HepG2 (cell line): ENCODE results near the gene TSKU. TPM values are rescaled to one million over a fixed set of nuclear protein-coding genes. Genes with fewer than 3 reads are reported as not detected.
A peak's percentile ranks its signal among the peaks of the same experiment; 100 is the strongest.

ENCODE experiments used
- CBX1 ChIP-seq: IDR thresholded peaks from one replicate; pipeline ENCODE4 v1.6.1; 2016; ENCODE audit warnings: antibody characterized with exemption, low read depth
- CBX5 ChIP-seq: sonication (generic); formaldehyde crosslinking; IDR thresholded peaks from 2 replicates; pipeline ENCODE4 v1.4.0; 2020; ENCODE audit warnings: missing genetic modification reagents, borderline replicate concordance
- ELF3 ChIP-seq: IDR thresholded peaks from 2 replicates; pipeline ENCODE4 v1.6.1; 2016; ENCODE audit warnings: missing genetic modification reagents, missing compliant biosample characterization
- GATAD2A ChIP-seq: IDR thresholded peaks from 2 replicates; pipeline ENCODE4 v1.6.1; 2016
- HIC2 ChIP-seq: sonication (generic); formaldehyde crosslinking; IDR thresholded peaks from 2 replicates; pipeline ENCODE4 v1.9.0; 2022; ENCODE audit warnings: low read depth, missing genetic modification reagents
- KDM1A ChIP-seq: IDR thresholded peaks from 2 replicates; pipeline ENCODE4 v1.6.1; 2016; ENCODE audit warnings: missing compliant biosample characterization
- MTERF4 ChIP-seq: sonication (generic); formaldehyde crosslinking; IDR thresholded peaks from 2 replicates; pipeline ENCODE4 v1.8.0; 2023; ENCODE audit warnings: mild to moderate bottlenecking, missing genetic modification reagents
- NKX3-1 ChIP-seq: sonication (generic); formaldehyde crosslinking; IDR thresholded peaks from 2 replicates; pipeline ENCODE4 v1.5.0; 2020; ENCODE audit warnings: missing genetic modification reagents
- THAP7 ChIP-seq: sonication (generic); formaldehyde crosslinking; IDR thresholded peaks from 2 replicates; pipeline ENCODE4 v1.8.1; 2023; ENCODE audit warnings: mild to moderate bottlenecking, missing genetic modification reagents
- TIGD3 ChIP-seq: sonication (generic); formaldehyde crosslinking; IDR thresholded peaks from 2 replicates; pipeline ENCODE4 v1.5.1; 2020; ENCODE audit warnings: mild to moderate bottlenecking, missing genetic modification reagents, borderline replicate concordance
- ZC3H4 ChIP-seq: sonication (generic); formaldehyde crosslinking; IDR thresholded peaks from 2 replicates; pipeline ENCODE4 v1.4.0; 2020; ENCODE audit warnings: missing genetic modification reagents, borderline replicate concordance
- ZNF609 ChIP-seq: sonication (generic); formaldehyde crosslinking; IDR thresholded peaks from 2 replicates; pipeline ENCODE4 v1.4.0; 2020; ENCODE audit warnings: mild to moderate bottlenecking, missing genetic modification reagents, borderline replicate concordance
- ZNF749 ChIP-seq: sonication (generic); formaldehyde crosslinking; IDR thresholded peaks from 2 replicates; pipeline ENCODE4 v1.8.0; 2022; ENCODE audit warnings: mild to moderate bottlenecking, missing genetic modification reagents, moderate library complexity, borderline replicate concordance
- polyA plus RNA-seq, 8 experiments: library from polyadenylated mRNA; depleted of rRNA in 3 of 8; stranded (reverse) in 7 of 8; unstranded in 1 of 8; fragments of >200 nt; fragmentation: Illumina TruSeq in 4 of 8; extraction: Trizol in 4 of 8; gene quantifications; 2 replicates each; pipeline versions ENCODE4 v1.2.1 to v1.2.3, GENCODE V29; 2011 to 2016; ENCODE audit warnings: low read depth in 4 of 8, missing spikeins in 1 of 8, mixed read lengths in 1 of 8; ENCODE audit not compliant: insufficient read depth in 1 of 8
- total RNA-seq, 5 experiments: library from RNA; depleted of rRNA; stranded (reverse); fragments of >200 nt; fragmentation: Illumina TruSeq; extraction: Trizol; gene quantifications; 2 replicates each; pipeline ENCODE4 v1.2.3, GENCODE V29; 2016; ENCODE audit warnings: low read depth in 1 of 5

The TSKU gene
- total and polyA plus RNA-seq, 2 of the 13 experiments (the other 11 are each of a cell fraction or from before 2014, with no cell fraction given): 20.3 to 21.4 TPM

- TF ChIP-seq ZNF609 (CRISPR knock-in tag): no peak
- TF ChIP-seq ZNF749: no peak
- TF ChIP-seq CBX1: no peak
- TF ChIP-seq NKX3-1 (CRISPR knock-in tag): no peak
- TF ChIP-seq CBX5: no peak
- TF ChIP-seq KDM1A (CRISPR knock-in tag): 0 out of 2 replicates have a peak, but pooled peaks have one; percentile 41
- 0 out of 2 replicates have a peak, but pooled peaks have one; percentile 9 for TF ChIP-seq GATAD2A (CRISPR knock-in tag)
- peak; percentile 22; the same call in 1 of the 2 replicates for TF ChIP-seq ELF3 (CRISPR knock-in tag)
- no peak for TF ChIP-seq THAP7
- TF ChIP-seq MTERF4 (CRISPR knock-in tag): no peak
- no peak for TF ChIP-seq TIGD3 (CRISPR knock-in tag)
- peak; percentile 61; the same call in 1 of the 2 replicates for TF ChIP-seq HIC2 (CRISPR knock-in tag)
- TF ChIP-seq ZC3H4 (CRISPR knock-in tag): peak; percentile 73; the same call in 1 of the 2 replicates
These were observed 14.9 kb upstream of the TSKU start (continued) for GRCh38 chr11:76768088-76768908.
